GM12892 (cell line): ENCODE measurements around the gene PCDHGA1.

Experiments
- POLR2A ChIP-seq: IDR thresholded peaks from 2 replicates; pipeline ENCODE4 v1.6.1; 2011; ENCODE audit warnings: low read depth, low read length, control low read depth
- POLR2AphosphoS5 ChIP-seq: IDR thresholded peaks from 2 replicates; pipeline ENCODE4 v1.6.1; 2011; ENCODE audit warnings: low read depth, low read length, control low read depth
- TAF1 ChIP-seq: IDR thresholded peaks from 2 replicates; pipeline ENCODE4 v1.6.1; 2011; ENCODE audit warnings: low read depth, mild to moderate bottlenecking, control low read depth, low read length, borderline replicate concordance

- TF ChIP-seq POLR2AphosphoS5 (no peak), POLR2A (no peak), TAF1 (no peak)
Measured at GRCh38 chr5:141319699-141320098, 10.6 kb upstream of the PCDHGA1 start.
